Measurements from ENCODE around the gene SCPEP1.

Gene SCPEP1

GRCh38 chr17:57043276-57043675 lies 65.3 kb downstream of the SCPEP1 start:
- DNase-seq (ENCODE audit: low read depth): no peak

- DNase-seq (ENCODE audit: low read depth): no peak
Observed at GRCh38 chr17:57044976-57045867, 67.3 kb downstream of the SCPEP1 start.

GRCh38 chr17:57045868-57046704 lies 68.2 kb downstream of the SCPEP1 start:
- no peak for DNase-seq (ENCODE audit: low read depth)

GRCh38 chr17:57046749-57047148 lies 68.8 kb downstream of the SCPEP1 start:
- no peak for DNase-seq (ENCODE audit: low read depth)

GRCh38 chr17:57048096-57048495 lies 70.2 kb downstream of the SCPEP1 start:
- no peak for DNase-seq (ENCODE audit: low read depth)

- DNase-seq (ENCODE audit: low read depth): no peak
Observed at GRCh38 chr17:57050306-57050705, 72.4 kb downstream of the SCPEP1 start.

GRCh38 chr17:57051886-57052361 lies 74.0 kb downstream of the SCPEP1 start:
- DNase-seq (ENCODE audit: low read depth): no peak
